G401.6 (cell line): Measurements from ENCODE around the gene PRKCZ.

Experiments
- FAIRE-seq: peaks from 2 replicates; lab custom pipeline; 2012; peaks lifted over from hg19 to GRCh38; lab: Jason Lieb, UNC

PRKCZ gene

DNA sequence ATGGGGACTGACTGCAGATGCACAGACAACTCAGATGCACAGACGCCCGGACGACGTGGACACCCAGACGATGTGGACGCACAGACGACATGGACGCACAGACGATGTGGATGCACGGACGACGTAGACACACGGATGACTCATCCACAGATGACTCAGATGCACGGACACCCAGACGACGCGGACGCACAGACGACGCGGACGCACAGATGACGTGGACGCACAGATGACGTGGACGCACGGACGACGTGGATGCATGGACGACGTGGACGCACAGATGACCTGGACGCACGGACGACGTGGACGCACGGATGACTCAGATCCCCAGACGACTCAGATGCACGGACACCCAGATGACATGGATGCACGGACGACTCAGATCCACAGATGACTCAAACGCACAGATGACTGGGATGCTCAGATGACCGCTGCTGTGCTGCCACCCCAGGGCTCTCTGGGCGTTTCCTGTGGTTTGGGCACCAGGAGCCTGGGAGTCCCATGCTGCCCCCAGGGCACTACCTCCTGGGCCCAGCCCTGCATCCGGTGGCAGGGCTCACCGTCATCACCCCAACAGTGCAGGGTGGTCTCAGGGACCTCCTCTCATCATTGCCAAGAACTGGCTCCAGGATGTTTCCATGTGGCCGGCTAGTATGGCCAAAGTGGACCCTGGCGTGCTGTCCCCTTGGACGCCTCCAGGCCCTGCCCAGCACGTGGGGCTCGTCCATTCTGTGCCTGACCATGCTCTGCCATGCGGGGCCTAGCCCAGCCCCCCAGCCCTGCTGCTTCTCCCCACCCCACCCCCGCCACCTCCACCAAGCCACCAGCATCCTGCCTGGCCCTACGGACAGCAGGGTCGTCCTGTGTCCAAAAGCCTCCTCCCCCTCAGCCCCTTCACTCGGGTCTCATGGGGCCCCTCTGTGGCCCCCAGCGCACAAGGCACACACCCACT, 130.4 kb downstream of the PRKCZ start:
- no peak for FAIRE-seq

DNA sequence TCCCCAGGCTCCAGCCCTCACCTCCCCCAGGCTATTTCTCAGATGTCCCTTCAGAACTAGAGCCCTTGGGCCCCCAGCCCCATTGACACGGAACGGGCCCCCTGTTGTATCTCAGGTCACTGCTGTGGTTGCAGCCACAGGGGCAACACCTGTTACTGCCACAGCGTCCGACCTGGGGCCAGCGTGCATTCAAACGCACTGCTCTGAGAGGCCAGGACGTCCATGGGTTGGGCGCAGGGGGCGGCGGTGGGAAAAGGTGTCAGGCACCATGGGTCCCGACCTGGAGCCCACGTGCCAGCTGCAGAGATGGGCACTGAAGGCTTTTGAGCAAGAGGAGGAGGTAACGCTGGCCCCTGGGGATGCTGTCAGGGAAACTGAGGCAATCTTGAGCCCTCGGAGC, 131.1 kb downstream of the PRKCZ start:
- no peak for FAIRE-seq

DNA sequence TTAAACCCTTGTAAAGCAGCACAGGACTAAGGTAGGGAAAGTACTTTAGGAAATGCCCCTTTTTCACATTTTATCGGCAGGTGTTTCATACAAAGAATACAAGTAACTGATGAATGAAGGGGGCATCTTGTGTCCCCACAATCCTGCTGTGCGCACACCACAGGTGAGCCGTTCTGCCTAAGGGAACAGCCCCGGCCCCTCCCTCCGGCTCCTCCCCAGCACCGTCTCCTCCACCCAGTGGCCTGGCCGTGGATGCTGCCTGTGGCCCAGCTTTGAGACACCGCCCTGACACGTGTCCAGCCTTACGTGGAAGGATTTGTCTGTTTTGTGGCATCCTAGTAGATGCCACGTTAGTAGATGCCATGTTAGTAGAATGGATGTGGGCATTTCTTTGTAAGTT, 131.5 kb downstream of the PRKCZ start:
- FAIRE-seq = no peak

DNA sequence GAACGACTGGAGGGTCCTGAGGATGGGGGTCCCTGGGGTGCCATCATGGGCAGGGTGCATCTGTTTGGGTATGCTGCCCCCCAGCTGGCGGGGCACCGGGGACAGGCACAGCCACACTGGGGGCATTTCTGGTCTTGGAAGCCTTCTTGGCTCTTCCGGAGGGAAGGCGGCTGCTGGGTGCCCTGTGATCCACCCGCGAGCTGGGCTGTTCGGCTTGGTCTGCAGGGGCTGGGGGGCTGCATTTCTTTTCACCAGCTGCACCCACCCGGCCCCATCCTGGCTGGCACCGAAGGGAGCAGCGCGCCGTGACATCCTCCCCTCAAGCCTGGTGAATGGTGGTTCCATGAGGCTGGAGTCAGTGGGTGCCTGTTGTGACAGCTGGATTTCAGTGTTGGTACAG, 132.2 kb downstream of the PRKCZ start:
- no peak for FAIRE-seq

DNA sequence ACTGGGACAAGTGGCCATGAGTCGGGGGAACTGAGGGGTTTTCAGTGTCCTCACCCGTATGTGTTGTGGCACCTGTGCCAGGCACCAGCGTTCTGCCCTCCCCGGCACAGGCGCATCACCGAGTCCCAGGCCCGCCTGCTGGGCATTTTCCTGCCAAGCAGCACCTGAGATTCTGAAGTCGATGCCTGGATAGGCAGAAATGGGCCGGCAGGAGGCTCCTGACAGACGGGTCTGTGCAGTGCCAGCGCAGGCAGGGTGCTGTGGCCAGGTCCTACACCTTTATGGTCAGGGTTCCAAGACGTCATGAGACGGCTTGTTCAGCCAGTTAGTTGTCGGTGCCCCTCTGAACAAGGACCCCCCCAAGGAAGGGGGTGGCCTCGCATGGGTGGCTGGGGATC, 133.7 kb downstream of the PRKCZ start:
- no peak for FAIRE-seq

DNA sequence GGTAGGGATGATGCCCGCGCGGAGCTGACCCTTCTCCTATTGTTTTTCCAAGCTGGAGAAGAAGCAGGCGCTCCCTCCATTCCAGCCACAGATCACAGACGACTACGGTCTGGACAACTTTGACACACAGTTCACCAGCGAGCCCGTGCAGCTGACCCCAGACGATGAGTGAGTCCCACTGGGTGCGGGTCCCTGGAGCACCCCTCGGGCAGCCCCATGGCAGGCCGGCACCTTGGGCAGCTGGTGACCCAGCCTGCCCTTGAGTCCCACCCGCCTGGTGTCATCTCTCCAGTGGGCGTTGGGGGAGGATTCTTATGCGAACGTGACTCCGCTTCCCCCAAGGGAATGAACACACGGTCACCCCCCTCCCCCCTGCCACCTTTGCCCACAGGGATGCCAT, 134.3 kb downstream of the PRKCZ start:
- no peak for FAIRE-seq

DNA sequence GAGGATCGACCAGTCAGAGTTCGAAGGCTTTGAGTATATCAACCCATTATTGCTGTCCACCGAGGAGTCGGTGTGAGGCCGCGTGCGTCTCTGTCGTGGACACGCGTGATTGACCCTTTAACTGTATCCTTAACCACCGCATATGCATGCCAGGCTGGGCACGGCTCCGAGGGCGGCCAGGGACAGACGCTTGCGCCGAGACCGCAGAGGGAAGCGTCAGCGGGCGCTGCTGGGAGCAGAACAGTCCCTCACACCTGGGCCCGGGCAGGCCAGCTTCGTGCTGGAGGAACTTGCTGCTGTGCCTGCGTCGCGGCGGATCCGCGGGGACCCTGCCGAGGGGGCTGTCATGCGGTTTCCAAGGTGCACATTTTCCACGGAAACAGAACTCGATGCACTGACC, 134.7 kb downstream of the PRKCZ start:
- no peak for FAIRE-seq

DNA sequence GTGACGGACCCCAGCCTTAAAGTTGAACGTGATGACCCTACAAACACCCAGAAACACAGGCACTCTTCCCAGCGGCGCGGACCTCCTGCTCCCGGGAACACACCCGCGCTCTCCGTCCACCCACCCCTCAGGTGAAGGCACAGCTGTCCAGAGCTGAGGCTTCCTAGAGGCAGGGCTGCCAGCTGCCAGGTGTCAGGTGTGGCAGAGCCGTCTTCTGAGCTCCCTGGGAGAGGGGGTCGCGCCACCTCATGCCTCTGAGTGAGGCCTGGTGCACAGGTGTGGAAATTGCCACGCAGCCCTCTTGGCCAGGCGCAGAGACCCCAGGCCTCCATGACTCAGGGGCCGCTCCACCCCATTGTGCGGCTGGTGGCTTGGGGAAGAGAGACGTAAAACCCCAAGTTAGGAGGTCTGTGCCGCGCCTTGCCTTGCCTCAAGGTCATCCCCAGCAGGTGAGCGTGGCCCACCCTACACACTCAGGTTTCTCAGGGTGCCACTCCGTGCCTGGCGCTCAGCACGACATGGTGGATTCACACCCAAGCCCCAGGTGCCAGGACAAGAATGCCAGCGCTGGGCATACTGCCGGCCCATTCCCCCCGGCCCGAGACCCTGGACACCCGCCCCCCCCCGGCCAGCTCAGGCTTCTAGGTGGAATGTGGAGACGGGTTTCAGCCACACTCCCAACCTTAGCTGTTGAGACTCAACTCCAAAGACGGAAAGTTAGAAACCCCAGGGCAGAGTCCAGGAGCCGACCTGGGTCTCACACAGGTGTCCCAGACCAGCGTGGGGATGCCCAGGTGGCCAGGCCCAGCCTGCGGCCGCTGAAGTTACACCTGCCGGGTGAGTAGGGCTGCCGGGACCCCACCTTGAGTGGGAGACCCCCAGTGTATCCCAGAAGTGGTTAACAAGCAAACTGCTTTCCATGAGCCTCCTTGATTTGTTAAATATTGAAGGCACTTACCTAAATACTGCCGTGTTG, 136.0 kb downstream of the PRKCZ start:
- FAIRE-seq = no peak

DNA sequence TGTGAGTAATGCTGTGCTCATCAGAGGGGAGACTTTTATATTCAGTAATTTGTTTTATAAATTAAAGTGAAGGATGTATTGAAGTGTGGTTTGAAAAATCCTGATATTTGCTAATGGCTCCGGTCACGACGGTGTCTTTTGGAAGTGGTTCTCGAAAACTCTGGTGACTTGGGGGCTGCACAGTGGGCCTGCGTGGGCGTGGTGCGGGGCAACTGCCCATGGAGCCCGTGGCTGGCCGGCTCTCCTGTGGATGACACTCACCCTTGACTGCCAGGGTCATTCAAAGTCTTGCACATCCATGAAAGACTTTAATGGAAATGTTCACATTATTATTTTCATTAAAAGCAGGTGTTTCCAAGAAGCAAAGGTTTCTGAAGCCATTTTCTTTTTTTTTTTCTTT, 136.7 kb downstream of the PRKCZ start:
- FAIRE-seq = no peak

DNA sequence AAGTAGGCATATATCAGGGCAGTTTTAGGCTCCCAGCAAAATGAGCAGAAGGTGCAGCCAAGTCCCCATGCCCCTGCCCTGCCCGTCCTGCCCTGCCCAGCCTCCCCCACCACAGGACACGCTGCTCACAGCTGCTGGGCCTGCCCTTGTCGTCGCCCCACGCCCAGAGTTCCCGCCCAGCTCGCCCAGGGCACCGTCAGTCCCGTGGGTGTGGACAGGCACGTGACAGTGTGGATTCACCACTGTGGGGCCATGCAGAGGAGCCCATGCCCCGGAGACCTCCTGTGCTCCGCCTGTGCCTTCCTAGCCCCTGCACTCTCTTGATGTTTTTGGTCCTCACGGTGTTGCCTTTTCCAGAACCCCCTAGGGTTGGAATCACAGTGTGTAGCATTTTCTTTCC, 137.4 kb downstream of the PRKCZ start:
- FAIRE-seq = no peak

DNA sequence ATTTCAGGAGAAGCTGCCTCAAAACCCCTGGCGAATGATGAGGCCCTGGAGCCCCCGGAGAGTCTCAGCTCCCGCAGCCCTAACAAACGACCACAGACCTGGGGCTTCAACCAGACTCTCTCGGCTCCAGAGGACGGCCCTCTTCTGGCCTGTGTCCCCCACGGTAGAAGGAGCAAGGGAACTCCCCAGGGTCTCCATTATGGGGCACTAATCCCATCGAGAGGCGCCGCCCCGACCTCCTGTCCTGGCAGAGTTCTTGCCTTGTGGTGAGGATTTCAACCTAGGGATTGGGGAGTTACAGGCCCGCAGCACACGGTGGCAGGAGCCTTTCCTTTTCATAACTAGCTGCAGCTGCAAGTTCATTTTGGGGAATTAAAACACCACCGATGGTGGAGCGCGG, 138.1 kb downstream of the PRKCZ start:
- no peak for FAIRE-seq

DNA sequence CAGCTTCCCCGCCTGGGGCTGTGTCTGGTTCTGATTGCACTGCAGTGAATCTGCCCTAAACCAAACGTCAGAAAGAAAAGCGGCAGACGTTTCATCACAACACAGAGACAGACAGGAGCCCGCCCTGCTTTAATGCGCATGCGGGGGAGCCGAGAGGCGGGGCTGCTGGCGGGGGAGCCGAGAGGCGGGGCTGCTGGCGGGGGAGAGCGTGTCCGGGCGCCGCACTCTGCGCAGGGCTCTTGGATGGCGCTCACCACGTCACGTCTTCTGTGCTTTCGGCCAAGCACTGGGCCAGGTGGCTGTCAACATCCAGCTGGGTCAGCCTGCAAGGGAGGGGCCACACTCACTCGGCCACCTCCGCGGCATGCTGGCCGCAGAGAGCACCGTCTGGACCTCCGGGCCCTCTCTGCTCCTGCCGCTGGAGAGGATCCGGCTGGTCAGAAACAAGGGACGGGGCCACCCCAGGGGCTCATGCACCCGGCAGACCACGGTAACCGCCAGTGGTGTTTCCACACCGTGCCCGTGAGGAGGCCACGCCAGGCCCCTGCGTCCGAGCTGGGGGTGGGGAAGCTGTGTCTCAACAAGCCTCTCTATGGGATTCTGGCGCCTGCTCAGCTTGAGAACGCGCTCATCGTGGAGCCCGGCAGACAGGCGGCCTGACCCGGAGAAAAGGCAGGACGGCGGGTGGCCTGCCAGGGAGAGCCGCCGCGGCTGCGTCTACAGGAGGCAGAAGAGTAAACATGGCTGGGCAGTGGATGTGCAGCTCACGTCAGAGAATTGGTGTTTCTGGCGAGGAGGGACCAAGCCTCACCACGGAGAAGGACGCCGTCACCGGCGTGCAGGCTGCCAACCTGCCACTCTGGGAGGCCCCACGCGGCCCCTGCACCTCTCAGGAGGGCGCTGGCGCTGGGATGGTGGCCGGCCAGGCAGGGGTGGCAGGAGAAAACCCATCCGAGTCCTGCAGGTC, 139.5 kb downstream of the PRKCZ start:
- peak; percentile 96 for FAIRE-seq

DNA sequence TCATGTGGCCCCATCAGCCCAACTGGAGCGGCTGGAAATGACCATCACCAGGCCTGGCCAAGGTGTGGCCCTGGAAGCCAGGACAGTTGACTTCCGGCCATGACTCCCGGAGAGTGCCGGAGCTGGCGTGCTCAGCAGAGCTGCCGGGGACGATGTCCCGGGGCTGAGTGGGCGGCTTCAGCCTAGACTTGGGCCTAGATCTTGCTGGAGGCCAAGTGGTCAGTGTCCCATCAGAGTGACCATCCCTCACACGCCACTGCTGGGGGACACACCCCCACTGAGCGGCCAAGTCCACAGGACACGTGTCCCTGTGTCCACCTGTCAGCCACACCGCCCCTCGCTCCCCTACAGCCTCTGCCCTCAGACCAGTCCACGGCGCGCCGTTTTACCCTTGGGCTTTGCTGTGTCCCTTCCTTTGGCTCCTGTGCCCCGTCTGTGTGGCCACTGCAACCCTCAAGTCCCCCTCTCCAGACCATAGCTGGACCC, 140.3 kb downstream of the PRKCZ start:
- FAIRE-seq = no peak

DNA sequence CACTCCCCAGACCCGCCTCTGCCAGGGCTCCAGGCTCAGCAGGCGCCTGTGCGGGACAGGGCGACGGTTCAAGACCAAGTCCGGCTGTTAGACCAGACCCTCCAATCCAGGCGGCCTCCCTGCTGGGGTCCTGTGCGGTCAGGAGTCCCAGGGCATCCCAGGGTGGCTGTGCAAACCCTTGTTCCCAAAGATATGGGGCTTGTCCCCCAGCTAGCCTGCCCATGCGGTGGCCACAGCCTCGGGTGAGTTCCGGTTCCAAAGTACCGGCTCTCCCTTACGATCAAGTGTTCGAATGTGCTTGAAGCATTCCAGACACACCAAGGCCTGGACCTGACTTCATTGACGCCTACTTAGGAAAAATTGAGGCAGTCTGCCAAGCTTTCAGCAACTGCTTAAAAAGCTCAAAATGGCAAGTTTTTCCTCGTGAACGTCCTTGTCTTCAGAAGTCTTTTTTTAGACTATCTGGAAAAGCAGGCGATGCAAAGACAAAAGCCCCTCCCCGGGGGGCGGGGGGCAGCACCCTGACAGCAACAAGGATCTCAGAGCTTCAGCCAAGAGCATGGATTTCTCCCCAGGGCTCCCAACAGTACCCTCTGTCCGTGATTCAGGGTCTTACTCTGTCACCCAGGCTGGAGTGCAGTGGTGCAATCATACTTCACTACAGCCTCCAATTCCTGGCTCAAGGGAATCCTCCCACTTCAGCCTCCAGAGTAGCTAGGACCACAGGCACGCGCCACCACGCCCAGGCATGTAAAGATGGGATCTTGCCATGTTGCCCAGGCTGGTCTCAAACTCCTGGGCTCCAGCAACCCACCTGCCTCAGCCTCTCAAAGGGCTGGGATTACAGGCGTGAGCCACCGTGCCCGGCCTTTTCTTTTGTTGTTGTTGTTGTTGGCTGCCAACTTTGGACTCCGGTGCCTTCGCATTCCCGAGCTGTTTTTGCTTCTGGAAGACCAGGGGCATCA, 142.1 kb downstream of the PRKCZ start:
- no peak for FAIRE-seq

DNA sequence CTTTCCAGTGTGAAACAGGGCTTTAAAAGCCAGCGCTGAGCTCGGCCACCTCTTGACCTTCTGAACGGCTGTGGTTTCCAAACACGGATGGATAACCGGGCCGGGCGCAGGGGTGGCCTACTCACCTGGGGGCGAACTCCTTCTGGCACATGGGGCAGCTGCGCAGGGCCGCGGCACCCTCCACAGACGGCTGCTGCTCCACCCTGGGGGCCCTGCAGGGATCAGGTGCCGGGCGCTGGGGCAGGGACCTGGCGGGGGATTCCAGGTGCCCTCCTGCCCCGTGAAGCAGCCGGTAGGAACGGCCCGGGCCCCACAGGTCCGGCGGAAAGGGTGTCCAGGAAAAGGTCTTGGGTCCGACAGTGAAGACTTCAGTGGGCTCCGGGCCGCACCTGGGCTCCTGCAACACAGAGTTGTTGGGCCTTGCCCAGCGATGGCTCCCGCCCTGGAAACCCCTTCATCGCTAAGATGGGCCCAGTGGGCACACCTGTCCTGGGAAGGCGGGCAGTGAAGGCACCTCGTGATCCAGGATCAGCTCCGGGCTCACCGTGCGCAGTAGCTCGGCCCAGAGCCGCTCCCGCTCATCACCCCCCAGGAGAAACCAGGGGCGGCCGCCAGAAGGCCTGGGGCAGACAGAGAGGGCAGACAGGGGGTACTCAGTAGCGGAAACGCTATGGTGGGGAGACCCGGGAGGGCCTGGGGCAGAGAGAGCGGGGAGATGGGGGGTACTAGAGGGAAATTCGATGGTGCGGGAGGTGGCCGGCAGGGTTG, 143.5 kb downstream of the PRKCZ start:
- no peak for FAIRE-seq

DNA sequence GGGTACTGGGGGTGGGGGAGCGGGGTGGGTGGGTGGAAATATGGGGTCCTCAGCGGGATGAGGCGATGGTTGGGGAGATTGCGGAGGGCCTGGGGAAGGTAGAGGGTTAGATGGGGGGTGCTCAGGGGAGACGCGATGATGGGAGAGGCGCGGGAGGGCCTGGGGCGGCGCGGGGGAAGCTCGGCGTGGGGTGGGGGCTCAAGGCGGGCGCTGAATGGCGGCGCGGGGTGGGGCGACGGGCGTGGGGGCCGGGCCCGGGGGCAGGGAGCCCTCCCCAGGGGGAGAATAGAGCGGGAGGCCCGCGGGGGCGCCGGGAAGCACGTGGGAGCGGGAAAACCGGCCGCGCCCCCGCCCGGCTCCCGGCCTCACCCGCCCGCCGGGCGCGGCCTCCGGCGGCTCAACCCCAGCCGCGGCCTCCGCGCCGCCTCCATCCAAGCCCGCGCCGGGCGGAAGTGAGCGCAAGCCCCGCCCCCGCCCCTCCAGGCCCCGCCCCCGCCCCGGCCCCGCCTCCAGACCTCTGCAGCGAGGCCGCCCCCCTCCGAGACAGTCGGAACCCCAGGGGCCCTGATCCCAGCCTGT, 144.2 kb downstream of the PRKCZ start, which contains the start of gene FAAP20:
FAAP20 (minus strand) TSS at position 454 of the 579 bp plus-strand sequence; CDS start at position 431, 23 bp downstream.
- no peak for FAIRE-seq

DNA sequence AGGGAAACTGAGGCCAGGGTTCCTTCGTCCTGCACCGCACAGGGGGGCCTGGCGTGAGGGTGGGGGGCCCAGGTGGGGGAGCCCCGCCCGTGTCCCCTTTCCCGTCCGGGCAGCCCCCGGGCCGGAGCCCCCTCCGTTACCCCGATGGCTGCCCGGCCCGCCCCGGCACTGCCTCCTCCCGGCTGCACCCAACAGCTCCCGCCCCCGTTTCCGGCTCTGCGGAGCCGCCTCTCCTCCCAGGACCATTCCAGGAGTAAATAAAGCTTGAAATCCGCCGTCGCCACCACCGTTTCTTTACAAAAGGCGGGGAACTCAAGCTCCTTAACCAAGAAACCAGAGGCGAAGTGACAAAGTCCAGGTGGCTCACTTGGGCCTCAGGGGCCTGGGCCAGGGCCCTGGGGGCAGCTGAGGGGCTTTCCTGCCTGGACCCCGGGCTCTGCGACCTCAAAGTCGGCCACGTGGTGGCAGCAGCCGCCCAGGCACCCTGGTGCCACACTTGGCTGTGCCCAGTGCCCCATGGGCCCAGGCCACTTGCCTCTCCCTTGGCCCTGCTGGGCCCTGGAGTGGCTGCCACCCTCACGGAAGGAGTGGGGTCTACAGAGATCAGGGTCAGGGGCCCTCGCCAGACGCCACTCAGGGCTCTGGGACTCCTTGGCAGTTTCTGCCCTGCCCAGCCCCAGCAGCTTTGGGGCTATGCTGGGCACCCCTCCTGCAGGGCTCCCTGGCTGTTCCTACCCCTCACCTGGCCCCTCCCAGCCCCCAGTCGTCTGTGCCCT, 144.9 kb downstream of the PRKCZ start:
- no peak for FAIRE-seq

DNA sequence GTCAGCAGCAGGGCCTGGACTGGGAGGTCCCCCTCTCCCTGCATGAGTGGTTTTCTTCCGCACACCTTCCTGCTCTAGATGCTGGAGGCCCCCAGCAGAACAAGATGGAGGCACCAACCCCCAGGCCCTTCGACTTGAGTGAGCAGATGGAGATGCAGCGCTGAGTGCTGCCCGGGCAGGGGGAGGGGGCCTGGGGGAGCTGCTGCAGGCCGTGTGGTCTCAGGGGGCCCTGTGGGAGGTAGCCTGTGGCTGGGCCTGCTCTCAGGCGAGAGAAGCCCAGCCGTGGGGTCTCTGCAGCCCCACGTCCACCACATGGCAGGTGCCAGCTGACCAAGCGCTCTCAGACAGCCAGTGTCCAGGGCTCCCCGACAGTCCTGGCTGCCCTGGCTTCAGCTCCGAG, 145.6 kb downstream of the PRKCZ start:
- FAIRE-seq = no peak
